HCT116 (cell line): ENCODE measurements around the gene DIP2B.

ENCODE experiments used
- CEBPB ChIP-seq: IDR thresholded peaks from 2 replicates; pipeline ENCODE4 v1.6.1; 2012; ENCODE audit warnings: low read depth
- CTCF ChIP-seq, 3 experiments: fragments of 200-600 bp in 1 of 3; sonication (generic) in 1 of 3; IDR thresholded peaks in 2 of 3; conservative IDR thresholded peaks in 1 of 3; 2 replicates each; pipeline ENCODE4 v1.5.1; 2012 to 2017; ENCODE audit warnings: low read depth in 2 of 3, low read length in 2 of 3, antibody characterized with exemption in 1 of 3, borderline replicate concordance in 1 of 3, control low read depth in 1 of 3, mild to moderate bottlenecking in 1 of 3, mixed read lengths in 1 of 3, mixed run types in 1 of 3, moderate library complexity in 1 of 3; ENCODE audit not compliant: insufficient read depth in 1 of 3
- EZH2 ChIP-seq: fragments of 200-600 bp; sonication (generic); IDR thresholded peaks from 2 replicates; pipeline ENCODE4 v1.6.1; 2017; ENCODE audit warnings: antibody characterized with exemption, mixed run types
- EZH2phosphoT487 ChIP-seq: fragments of 200-600 bp; IDR thresholded peaks from 2 replicates; pipeline ENCODE4 v1.6.1; 2018; ENCODE audit warnings: antibody characterized with exemption, borderline replicate concordance
- MAX ChIP-seq: IDR thresholded peaks from 2 replicates; pipeline ENCODE4 v1.6.1; 2012
- POLR2A ChIP-seq: IDR thresholded peaks from 2 replicates; pipeline ENCODE4 v1.7.0; 2011; ENCODE audit warnings: borderline replicate concordance; ENCODE audit not compliant: insufficient read depth, insufficient read length; ENCODE audit errors: extremely low read depth
- RAD21 ChIP-seq: IDR thresholded peaks from 2 replicates; pipeline ENCODE4 v1.6.1; 2012; ENCODE audit warnings: low read depth, mild to moderate bottlenecking
- TCF7L2 ChIP-seq: IDR thresholded peaks from 2 replicates; pipeline ENCODE4 v1.7.0; 2011; ENCODE audit warnings: borderline replicate concordance, inconsistent platforms; ENCODE audit not compliant: insufficient read depth, insufficient read length; ENCODE audit errors: extremely low read depth
- ZBTB33 ChIP-seq: IDR thresholded peaks from 2 replicates; pipeline ENCODE4 v1.6.1; 2011; ENCODE audit warnings: mild to moderate bottlenecking, low read length, moderate library complexity; ENCODE audit not compliant: insufficient replicate concordance; ENCODE audit errors: extremely low read depth
- ZFX ChIP-seq: fragments of 450-650 bp; IDR thresholded peaks from 2 replicates; pipeline ENCODE4 v1.6.1; 2017
- ZNF274 ChIP-seq: fragments of 200-500 bp; sonication (Bioruptor generic); IDR thresholded peaks from 2 replicates; pipeline ENCODE4 v1.6.1; 2014; ENCODE audit warnings: mild to moderate bottlenecking, low read depth, low read length, inconsistent platforms

- no peak for TF ChIP-seq CTCF (IDR thresholded peaks at IDR 0.05 in 2 of 3, conservative IDR thresholded peaks at IDR 0.05 in 1 of 3; ENCODE audit: borderline replicate concordance in 1 of 3, insufficient read depth in 1 of 3, low read depth in 2 of 3, low read length in 2 of 3)
- TF ChIP-seq TCF7L2, result no peak
- TF ChIP-seq EZH2, result no peak
- TF ChIP-seq POLR2A, result no peak
- TF ChIP-seq CEBPB, result no peak
- TF ChIP-seq RAD21, result no peak
- no peak for TF ChIP-seq ZBTB33
- no peak for TF ChIP-seq ZNF274
- TF ChIP-seq MAX, result no peak
- TF ChIP-seq EZH2phosphoT487, result no peak
- no peak for TF ChIP-seq ZFX
Measured at GRCh38 chr12:50655374-50655921, 150.7 kb downstream of the DIP2B start.
